NOMO-1 treated with DMSO at 0.1 percent for 48 hours (cell line): ENCODE data around the gene TAOK1.
"Not testable (repeated sequence)": the region's sequence is repeated elsewhere in the genome, so short reads cannot be mapped to it uniquely, and the experiment has no call there.

ENCODE experiments used
- DNase-seq: peaks from one replicate; lab custom pipeline; 2025; ENCODE audit not compliant: unreplicated experiment; lab: John Stamatoyannopoulos, UW

The TAOK1 gene

DNA sequence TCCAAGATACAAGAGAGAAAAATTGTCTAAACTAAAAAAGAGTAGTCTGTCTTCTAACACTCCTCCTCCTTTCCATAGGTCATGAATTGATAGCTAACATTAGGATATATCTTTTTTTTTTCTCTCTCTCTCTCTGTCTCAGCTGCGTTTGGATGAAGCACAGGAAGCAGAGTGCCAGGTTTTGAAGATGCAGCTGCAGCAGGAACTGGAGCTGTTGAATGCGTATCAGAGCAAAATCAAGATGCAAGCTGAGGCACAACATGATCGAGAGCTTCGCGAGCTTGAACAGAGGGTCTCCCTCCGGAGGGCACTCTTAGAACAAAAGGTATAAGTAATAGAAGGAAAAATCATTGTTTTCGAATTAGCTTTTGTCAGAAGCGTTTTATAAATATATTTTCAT lies 143.8 kb downstream of the TAOK1 start:
- DNase-seq, result no peak

GRCh38 chr17:29544066-29544465 lies 153.9 kb downstream of the TAOK1 start:
- DNase-seq, result no peak

DNA sequence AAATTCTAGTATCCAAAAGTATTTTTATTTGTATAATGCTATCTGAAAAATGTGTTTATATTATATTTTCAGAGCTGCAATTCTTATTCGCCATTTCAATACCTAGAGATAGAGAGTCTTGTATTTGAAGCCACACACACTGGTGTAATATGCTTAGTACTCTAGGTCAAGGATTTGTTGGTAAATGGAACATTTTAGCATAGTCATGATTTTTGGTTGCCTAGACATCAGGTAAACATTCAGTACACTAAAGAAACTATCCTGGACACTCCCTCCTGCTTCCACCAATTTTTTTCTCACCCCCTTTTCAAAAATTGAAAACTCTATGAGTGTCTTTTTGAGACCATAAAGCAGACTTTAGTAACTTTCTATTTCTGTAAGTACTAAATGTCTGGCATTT lies 155.9 kb downstream of the TAOK1 start:
- DNase-seq, result no peak

GRCh38 chr17:29546830-29547229 lies 156.7 kb downstream of the TAOK1 start:
- no peak for DNase-seq

DNA sequence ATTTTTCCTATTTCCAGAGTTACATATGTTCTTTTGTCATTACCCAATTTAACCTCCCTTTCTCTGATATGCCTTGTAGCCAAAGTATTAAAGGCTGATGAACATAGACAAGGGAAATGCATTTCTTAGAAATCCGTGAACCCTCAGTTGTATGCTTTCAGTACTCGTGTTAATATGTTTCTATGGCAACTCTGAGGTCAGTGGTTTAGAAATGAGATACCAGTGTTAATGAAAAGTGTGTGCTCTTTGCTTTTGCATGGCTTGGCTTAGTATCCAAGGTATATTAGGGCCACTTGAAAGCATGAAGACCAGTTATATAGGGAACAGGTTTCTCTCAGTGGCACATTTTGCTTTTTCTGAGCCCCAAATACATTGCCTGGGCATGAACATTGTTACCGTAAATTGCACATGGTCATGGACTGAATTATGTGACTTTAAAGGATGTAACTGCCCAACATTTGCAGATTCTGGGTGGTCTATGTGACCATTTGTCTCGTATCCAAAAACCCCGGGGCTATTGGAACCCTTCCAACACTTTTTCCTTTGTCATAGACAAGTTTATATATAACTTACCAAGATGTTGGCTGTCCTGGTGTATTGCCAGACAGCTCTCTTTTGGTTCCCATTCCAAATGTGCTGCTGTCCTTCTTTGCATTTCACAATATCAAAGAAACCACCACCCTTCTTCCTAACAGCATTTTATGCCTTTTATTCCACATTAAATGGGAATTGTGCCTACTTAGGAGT lies 159.2 kb downstream of the TAOK1 start:
- DNase-seq, result no peak

GRCh38 chr17:29555840-29556239 lies 165.7 kb downstream of the TAOK1 start:
- no peak for DNase-seq

- no peak for DNase-seq
Observed at GRCh38 chr17:29557085-29557738, 167.0 kb downstream of the TAOK1 start.

DNA sequence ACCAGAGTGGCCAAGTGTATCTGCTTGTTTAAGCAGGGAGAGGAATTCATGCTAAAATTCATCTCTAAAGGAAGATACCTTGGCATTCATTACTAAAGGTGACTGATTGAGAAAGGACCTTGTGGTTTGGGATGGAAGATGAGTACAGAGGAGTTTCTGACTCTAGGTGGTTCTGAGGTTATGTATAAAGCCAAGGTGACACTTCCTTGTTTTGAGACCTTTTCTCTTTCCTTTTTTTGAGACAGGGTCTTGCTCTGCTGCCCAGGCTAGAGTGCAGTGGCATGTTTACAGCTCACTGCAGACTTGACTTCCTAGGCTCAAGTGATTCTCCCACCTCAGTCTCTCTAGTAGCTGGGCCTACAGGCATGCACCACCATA lies 167.6 kb downstream of the TAOK1 start:
- no peak for DNase-seq

DNA sequence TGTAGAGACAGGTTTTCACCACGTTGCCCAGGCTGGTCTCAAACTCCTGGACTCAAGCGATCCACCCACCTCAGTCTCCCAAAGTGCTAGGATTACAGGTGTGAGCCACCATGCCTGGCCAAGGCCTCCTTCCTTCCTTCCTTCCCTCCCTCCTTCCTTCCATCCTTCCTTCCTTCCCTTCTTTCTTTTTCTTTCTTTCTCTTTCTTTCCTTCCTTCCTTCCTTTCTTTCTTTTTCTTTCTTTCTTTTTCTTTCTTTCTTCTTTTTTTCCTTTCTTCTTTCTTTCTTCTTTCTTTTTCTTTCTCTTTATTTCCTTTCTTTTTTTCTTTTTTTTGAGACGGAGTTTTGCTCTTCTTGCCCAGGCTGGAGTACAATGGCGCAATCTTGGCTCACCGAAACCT lies 168.0 kb downstream of the TAOK1 start:
- DNase-seq, result not testable (repeated sequence)

DNA sequence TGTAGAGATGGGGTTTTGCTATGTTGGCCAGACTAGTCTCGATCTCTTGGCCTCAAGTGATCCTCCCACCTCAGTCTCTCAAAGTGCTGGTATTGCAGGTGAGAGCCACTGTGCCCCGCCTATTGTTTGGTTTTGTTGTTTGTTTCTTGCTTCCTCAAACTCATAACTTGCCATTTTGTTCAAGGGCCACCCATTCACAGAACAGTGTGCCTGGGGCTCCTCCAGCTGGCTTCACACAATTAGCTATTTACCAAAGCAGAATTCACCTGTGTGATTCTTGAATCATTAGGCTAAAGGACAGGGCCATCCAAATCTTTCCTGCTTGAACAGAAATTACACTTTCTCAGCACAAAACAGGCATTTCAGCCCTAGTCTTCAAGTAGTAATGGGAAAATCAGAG lies 169.5 kb downstream of the TAOK1 start:
- no peak for DNase-seq

DNA sequence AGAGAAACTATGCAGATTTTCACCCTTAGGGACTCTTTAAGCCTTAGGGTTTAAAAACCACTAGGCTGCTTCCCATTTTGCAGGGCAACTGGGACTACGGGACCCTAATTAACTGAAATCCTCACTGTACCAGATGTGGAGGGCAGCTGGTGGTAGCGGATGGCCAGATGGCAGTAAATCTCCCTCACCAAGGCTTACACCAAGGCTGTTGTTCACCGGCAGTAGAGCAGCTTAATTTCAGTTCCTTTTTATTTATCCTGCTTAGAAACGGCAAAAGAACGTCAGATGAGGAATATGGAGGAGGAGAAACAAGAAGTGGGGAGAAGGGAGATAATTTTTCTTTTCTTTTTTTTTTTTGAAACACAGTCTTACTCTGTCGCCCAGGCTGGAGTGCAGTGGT lies 170.2 kb downstream of the TAOK1 start:
- peak; percentile 92 for DNase-seq

GRCh38 chr17:29561554-29562517 lies 171.7 kb downstream of the TAOK1 start:
- DNase-seq, result peak; percentile 10

GRCh38 chr17:29562615-29563014 lies 172.5 kb downstream of the TAOK1 start:
- DNase-seq, result no peak

- DNase-seq, result no peak
Observed at GRCh38 chr17:29563816-29564215, 173.7 kb downstream of the TAOK1 start.

DNA sequence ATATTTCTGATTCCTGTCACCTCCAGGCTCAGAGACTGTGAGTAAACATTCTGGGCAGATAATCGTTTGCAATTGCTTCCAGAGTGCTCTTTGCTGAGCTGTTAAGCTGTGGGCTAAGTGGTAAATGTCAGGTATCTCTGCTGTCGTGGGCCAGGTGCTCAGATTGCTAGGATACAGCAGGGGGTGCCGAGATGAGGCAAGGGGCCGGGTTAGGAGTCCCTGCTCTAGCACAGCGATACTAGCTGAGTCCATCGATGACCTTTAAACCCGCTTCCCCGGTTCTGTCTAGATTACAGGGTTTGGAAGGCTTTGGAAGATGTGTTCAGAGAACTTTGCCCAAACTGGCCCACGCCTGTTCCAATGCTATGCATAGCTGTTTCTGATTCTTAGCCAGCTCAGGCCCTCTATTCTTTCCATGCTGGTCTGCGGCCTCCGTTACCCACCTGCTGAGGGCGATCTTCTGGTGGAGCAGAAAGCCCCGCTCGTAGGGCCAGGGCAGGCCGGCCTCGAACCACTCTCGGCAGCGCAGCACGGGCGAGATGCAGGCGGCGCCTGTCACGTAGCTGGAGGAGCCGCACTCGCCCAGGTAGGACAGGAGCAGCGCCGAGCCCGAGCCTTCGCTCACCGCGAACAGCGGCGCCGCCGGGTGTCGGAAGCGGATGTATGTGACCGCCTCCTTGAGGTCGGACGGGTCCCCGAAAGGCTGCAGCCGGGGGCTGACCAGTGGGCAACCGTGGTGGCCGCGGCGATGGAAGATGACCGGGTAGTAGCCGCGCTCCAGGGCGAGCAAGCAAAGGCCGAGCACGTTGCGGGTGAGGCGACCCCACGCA lies 175.7 kb downstream of the TAOK1 start:
- peak; percentile 25 for DNase-seq

GRCh38 chr17:29566473-29567303 lies 176.5 kb downstream of the TAOK1 start, which contains the start of gene ABHD15:
Gene ABHD15, minus strand, starts transcription at chr17:29567037. Its CDS starts 71 bp downstream, at chr17:29566966.
- peak; percentile 73 for DNase-seq

- DNase-seq, result no peak
Observed at GRCh38 chr17:29567304-29567553, 177.1 kb downstream of the TAOK1 start.

DNA sequence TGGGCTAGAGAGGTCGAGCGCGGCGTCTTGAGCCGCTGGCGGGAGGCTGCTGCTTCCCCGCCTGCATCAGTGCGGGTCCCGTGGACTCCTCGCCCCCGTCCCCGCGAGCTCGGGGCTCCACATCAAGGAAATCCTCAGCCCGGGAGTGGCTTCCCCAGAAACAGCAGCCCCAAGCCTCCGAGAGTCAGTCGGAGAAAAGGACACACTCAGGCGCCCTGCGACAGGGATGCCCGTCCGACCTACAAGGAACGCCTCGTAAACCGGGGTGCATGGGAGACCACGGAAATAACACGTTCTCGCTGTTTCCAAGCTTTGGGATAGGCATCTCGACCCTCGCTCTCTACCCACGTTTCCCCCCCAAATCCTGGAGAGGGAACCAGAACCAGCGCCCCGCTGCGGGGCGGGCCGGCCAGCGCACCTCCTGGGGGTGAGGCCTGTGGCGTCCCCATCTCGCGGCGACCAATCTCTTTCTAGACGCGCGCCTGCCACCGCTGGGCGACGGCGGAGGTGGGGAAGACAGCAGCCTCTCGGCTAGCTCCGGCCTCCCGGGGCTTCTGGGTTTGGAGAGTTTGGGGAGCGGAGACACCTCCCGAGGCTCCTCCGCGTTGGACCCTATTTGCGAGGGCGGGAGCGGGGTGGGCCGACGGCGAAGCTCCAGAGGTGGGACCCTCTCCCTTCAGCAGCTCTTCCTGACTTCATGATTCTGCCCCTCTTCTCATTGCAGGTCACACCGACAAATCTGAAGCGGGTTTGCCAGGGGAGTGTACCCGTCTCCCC lies 177.6 kb downstream of the TAOK1 start:
- peak; percentile 75 for DNase-seq
